ENCODE results near the gene LIPC. TPM values are rescaled to one million over a fixed set of nuclear protein-coding genes. Genes with fewer than 3 reads are reported as not detected.

Gene LIPC
- total RNA-seq, 1 donor from 2014 or later, result not detected

- no peaks in the 10 kb centered on the region for H3K9me3 Mint-ChIP-seq (ENCODE audit: unreplicated experiment)
- H3K27ac Mint-ChIP-seq (ENCODE audit: unreplicated experiment), result no peak overlapping the region
- H3K4me3 Mint-ChIP-seq (ENCODE audit: unreplicated experiment), result no peak overlapping the region
- H3K36me3 Mint-ChIP-seq (ENCODE audit: unreplicated experiment), result no peaks in the 10 kb centered on the region
- H3K27me3 Mint-ChIP-seq (ENCODE audit: unreplicated experiment), result peaks cover 11% of the 10 kb centered on the region
- peaks cover 14% of the 10 kb centered on the region for H3K4me1 Mint-ChIP-seq (ENCODE audit: unreplicated experiment)
- DNase-seq (ENCODE audit: extremely low spot score, unreplicated experiment), result no peak
- no peak for TF ChIP-seq CTCF (IDR thresholded peaks at IDR 0.05)
Observed at GRCh38 chr15:58553365-58553918, 121.7 kb downstream of the LIPC start.

GRCh38 chr15:58554758-58555157 lies 123.0 kb downstream of the LIPC start:
- Mint-ChIP-seq H3K9me3 (ENCODE audit: unreplicated experiment) (no peaks in the 10 kb centered on the region), H3K36me3 (ENCODE audit: unreplicated experiment) (no peaks in the 10 kb centered on the region), H3K27me3 (ENCODE audit: unreplicated experiment) (peaks cover 11% of the 10 kb centered on the region), H3K27ac (ENCODE audit: unreplicated experiment) (no peak overlapping the region), H3K4me3 (ENCODE audit: unreplicated experiment) (no peak overlapping the region), H3K4me1 (ENCODE audit: unreplicated experiment) (peaks cover 14% of the 10 kb centered on the region)
- no peak for TF ChIP-seq CTCF (IDR thresholded peaks at IDR 0.05)
- no peak for DNase-seq (ENCODE audit: extremely low spot score, unreplicated experiment)

GRCh38 chr15:58555162-58556027 lies 123.6 kb downstream of the LIPC start:
- Mint-ChIP-seq H3K9me3 (ENCODE audit: unreplicated experiment) (no peaks in the 10 kb centered on the region), H3K4me1 (ENCODE audit: unreplicated experiment) (peaks cover 16% of the 10 kb centered on the region), H3K4me3 (ENCODE audit: unreplicated experiment) (no peak overlapping the region), H3K27me3 (ENCODE audit: unreplicated experiment) (peaks cover 11% of the 10 kb centered on the region), H3K27ac (ENCODE audit: unreplicated experiment) (no peak overlapping the region), H3K36me3 (ENCODE audit: unreplicated experiment) (no peaks in the 10 kb centered on the region)
- no peak for TF ChIP-seq CTCF (IDR thresholded peaks at IDR 0.05)
- no peak for DNase-seq (ENCODE audit: extremely low spot score, unreplicated experiment)

- H3K4me3 Mint-ChIP-seq (ENCODE audit: unreplicated experiment), result no peak overlapping the region
- TF ChIP-seq CTCF (IDR thresholded peaks at IDR 0.05), result no peak
Observed at GRCh38 chr15:58556028-58556361, 124.2 kb downstream of the LIPC start.

GRCh38 chr15:58556541-58556940 lies 124.8 kb downstream of the LIPC start:
- Mint-ChIP-seq H3K36me3 (ENCODE audit: unreplicated experiment) (no peaks in the 10 kb centered on the region), H3K4me3 (ENCODE audit: unreplicated experiment) (no peak overlapping the region), H3K27ac (ENCODE audit: unreplicated experiment) (no peak overlapping the region), H3K27me3 (ENCODE audit: unreplicated experiment) (peaks cover 11% of the 10 kb centered on the region), H3K9me3 (ENCODE audit: unreplicated experiment) (no peaks in the 10 kb centered on the region), H3K4me1 (ENCODE audit: unreplicated experiment) (peaks cover 12% of the 10 kb centered on the region)
- no peak for TF ChIP-seq CTCF (IDR thresholded peaks at IDR 0.05)
- DNase-seq (ENCODE audit: extremely low spot score, unreplicated experiment), result no peak

More at GRCh38 chr15:58556028-58556361, 124.2 kb downstream of the LIPC start:
- H3K36me3 Mint-ChIP-seq (ENCODE audit: unreplicated experiment), result no peaks in the 10 kb centered on the region
- H3K27me3 Mint-ChIP-seq (ENCODE audit: unreplicated experiment), result peaks cover 11% of the 10 kb centered on the region
- H3K27ac Mint-ChIP-seq (ENCODE audit: unreplicated experiment), result no peak overlapping the region
- H3K4me1 Mint-ChIP-seq (ENCODE audit: unreplicated experiment), result peaks cover 18% of the 10 kb centered on the region
- H3K9me3 Mint-ChIP-seq (ENCODE audit: unreplicated experiment), result no peaks in the 10 kb centered on the region
- no peak for DNase-seq (ENCODE audit: extremely low spot score, unreplicated experiment)
